K562 (cell line): ENCODE results near the gene C3. TPM values are rescaled to one million over a fixed set of nuclear protein-coding genes. Genes with fewer than 3 reads are reported as not detected.
A peak's percentile ranks its signal among the peaks of the same experiment; 100 is the strongest.

Experiments used
- CHAMP1 ChIP-seq: fragments of 450-650 bp; IDR thresholded peaks from 2 replicates; pipeline ENCODE4 v1.6.1; 2016; ENCODE audit warnings: mild to moderate bottlenecking
- ELF4 ChIP-seq: fragments of 450-650 bp; formaldehyde crosslinking; IDR thresholded peaks from 2 replicates; pipeline ENCODE4 v1.4.0; 2022; ENCODE audit warnings: missing genetic modification characterization
- ESRRA ChIP-seq: fragments of 450-650 bp; IDR thresholded peaks from 2 replicates; pipeline ENCODE4 v1.6.1; 2014; ENCODE audit warnings: low read depth, mild to moderate bottlenecking, moderate library complexity, borderline replicate concordance
- HDAC8 ChIP-seq: fragments of 450-650 bp; IDR thresholded peaks from 2 replicates; pipeline ENCODE4 v1.6.1; 2016; ENCODE audit warnings: mild to moderate bottlenecking, missing genetic modification characterization, moderate library complexity, missing compliant biosample characterization
- NCOA2 ChIP-seq, 2 experiments: fragments of 450-650 bp; IDR thresholded peaks; 2 replicates each; pipeline ENCODE4 v1.6.1; 2018; ENCODE audit warnings: mild to moderate bottlenecking in 2 of 2, moderate library complexity in 1 of 2; ENCODE audit not compliant: partially characterized antibody in 2 of 2
- NCOR1 ChIP-seq: fragments of 450-650 bp; IDR thresholded peaks from 2 replicates; pipeline ENCODE4 v1.6.1; 2016; ENCODE audit warnings: mild to moderate bottlenecking, moderate library complexity
- NFIC ChIP-seq: fragments of 450-650 bp; IDR thresholded peaks from 2 replicates; pipeline ENCODE4 v1.6.1; 2017; ENCODE audit warnings: mild to moderate bottlenecking, inconsistent platforms
- RERE ChIP-seq: sonication (generic); formaldehyde crosslinking; IDR thresholded peaks from 2 replicates; pipeline ENCODE4 v1.8.0; 2023; ENCODE audit warnings: missing genetic modification reagents, mild to moderate bottlenecking, borderline replicate concordance
- SFPQ ChIP-seq: fragments of 200-400 bp; formaldehyde crosslinking; IDR thresholded peaks from 2 replicates; pipeline ENCODE4 v1.6.1; 2017; ENCODE audit warnings: mild to moderate bottlenecking, low read depth, low read length, moderate library complexity
- SREBF2 ChIP-seq: sonication (generic); formaldehyde crosslinking; IDR thresholded peaks from 2 replicates; pipeline ENCODE4 v1.4.0; 2020; ENCODE audit warnings: mild to moderate bottlenecking, missing genetic modification reagents
- ZNF584 ChIP-seq: fragments of 200-800 bp; sonication (Bioruptor generic); IDR thresholded peaks from 2 replicates; pipeline ENCODE4 v1.6.1; 2016; ENCODE audit warnings: low read depth, mild to moderate bottlenecking, missing genetic modification characterization, missing compliant biosample characterization
- ZNF586 ChIP-seq: fragments of 450-650 bp; formaldehyde crosslinking; conservative IDR thresholded peaks from 2 replicates; pipeline ENCODE4 v1.4.0; 2020; ENCODE audit warnings: mild to moderate bottlenecking, moderate library complexity
- polyA plus RNA-seq, 8 experiments: library from polyadenylated mRNA; depleted of rRNA in 4 of 8; stranded (reverse) in 5 of 8; unstranded in 3 of 8; fragments of >200 nt; fragmentation: Nextera tagmentation in 2 of 8; fragmentation: Illumina TruSeq in 1 of 8; extraction: Ambion mirVana in 2 of 8; extraction: Trizol in 1 of 8; gene quantifications; 2 replicates each; pipeline versions ENCODE4 v1.2.1 to v1.2.3, GENCODE V29; 2011 to 2014; ENCODE audit warnings: inconsistent platforms in 1 of 8, missing spikeins in 1 of 8
- total RNA-seq, 7 experiments: library from RNA; depleted of rRNA in 6 of 7; stranded (reverse); fragments of >200 nt in 6 of 7; fragmentation: Illumina TruSeq in 2 of 7; extraction: Trizol in 2 of 7; gene quantifications; 2 replicates each; pipeline versions ENCODE4 v1.2.1 to v1.2.3, GENCODE V29; 2011 to 2021; ENCODE audit warnings: low replicate concordance in 1 of 7
- TF ChIP-seq, protein P1 (sequence below): fragments of 250-450 bp; sonication (Bioruptor Pico); IDR thresholded peaks from 2 replicates; pipeline ENCODE4 v1.8.0; 2022; ENCODE audit warnings: inconsistent platforms, mild to moderate bottlenecking, moderate library complexity, borderline replicate concordance

The C3 gene
- total and polyA plus RNA-seq, 9 of the 15 experiments (the other 6 are each of a cell fraction or from before 2014, with no cell fraction given) = 0.59 to 10.6 (median 2.2) TPM

DNA sequence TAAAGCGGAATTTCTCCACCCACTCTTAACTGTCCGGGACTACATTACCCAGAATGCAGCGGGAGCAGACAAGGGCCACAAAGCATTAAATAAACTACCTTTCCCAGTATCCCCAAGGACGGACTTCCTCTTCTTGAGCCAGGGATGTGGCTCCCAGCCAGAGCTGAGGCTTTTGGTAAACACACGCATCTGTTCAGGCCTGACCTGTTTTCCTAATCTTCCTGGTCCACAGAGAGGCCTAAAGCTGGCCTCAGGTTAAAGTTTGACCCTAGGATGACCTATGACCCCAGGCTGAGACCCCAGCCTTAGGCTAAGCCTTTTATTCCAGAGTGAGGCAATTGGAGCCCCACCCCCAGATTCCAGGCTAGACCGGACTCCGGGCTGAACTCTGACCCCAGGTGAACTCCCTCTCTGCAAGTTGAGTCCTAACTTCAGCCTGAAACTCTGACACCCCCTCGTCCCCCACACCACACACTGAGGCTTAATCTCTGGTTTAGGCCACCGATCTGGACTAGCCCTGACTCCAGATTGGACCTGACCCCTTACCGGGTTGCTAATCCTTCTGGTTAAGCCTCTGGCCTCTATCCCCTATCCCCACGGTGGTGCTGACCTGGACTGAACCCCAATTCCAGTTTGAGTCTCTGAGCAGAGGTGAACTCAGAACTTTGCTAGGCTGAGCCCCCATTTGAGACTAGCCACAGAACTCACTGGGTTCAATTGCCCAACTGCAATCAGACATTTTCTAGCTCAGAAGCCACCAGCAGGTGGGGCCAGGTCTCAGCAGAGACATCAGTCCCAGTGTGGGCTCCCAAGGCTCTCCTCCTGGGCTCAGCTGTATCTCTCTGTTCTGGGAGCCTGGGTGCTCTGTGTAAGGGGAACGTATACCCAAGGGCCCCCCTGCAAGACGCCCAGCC, 17.7 kb upstream of the C3 start (continued):
- TF ChIP-seq NCOR1 (peak; percentile 4; the same call in 1 of the 2 replicates), ELF4 (CRISPR knock-in tag) (no peak; the same call in 1 of the 2 replicates), HDAC8 (tag) (no peak), RERE (peak; percentile 59; the same call in 1 of the 2 replicates), CHAMP1 (no peak), NFIC (peak; percentile 97), NCOA2 (IDR thresholded peaks at IDR 0.05; ENCODE audit: partially characterized antibody in 2 of 2) (no peak), SREBF2 (CRISPR knock-in tag) (no peak), ESRRA (peak; percentile 61), ZNF586 (CRISPR knock-in tag) (peak; percentile 68; the same call in 1 of the 2 replicates), SFPQ (no peak), ZNF584 (CRISPR knock-in tag) (0 out of 2 replicates have a peak, but pooled peaks have one; percentile 36)
- TF ChIP-seq, protein P1, sequence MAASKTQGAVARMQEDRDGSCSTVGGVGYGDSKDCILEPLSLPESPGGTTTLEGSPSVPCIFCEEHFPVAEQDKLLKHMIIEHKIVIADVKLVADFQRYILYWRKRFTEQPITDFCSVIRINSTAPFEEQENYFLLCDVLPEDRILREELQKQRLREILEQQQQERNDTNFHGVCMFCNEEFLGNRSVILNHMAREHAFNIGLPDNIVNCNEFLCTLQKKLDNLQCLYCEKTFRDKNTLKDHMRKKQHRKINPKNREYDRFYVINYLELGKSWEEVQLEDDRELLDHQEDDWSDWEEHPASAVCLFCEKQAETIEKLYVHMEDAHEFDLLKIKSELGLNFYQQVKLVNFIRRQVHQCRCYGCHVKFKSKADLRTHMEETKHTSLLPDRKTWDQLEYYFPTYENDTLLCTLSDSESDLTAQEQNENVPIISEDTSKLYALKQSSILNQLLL (CRISPR knock-in tag) = no peak
